Esophagus squamous epithelium (tissue), 5 donors: ENCODE results near the gene NDRG4. TPM values are rescaled to one million over a fixed set of nuclear protein-coding genes. Genes with fewer than 3 reads are reported as not detected.
"Not testable (repeated sequence)": the region's sequence is repeated elsewhere in the genome, so short reads cannot be mapped to it uniquely, and the experiment has no call there.

Source experiments
- DNase-seq: peaks from one replicate; lab custom pipeline; 2025; lab: John Stamatoyannopoulos, UW
- H3K27ac ChIP-seq, 4 donors: fragments of 200-600 bp; sonication (generic); one replicate each; pipeline ENCODE4 v1.5.1; 2016 to 2019; ENCODE audit warnings: mild to moderate bottlenecking in 1 of 4
- H3K27me3 ChIP-seq, 4 donors: fragments of 200-600 bp; sonication (generic); 1 replicate in 3 of 4; 2 replicates in 1 of 4; pipeline versions ENCODE4 v1.5.1 to v1.6.0; 2017 to 2021; ENCODE audit warnings: antibody characterized with exemption in 1 of 4
- H3K36me3 ChIP-seq, 3 donors: fragments of 200-600 bp; sonication (generic); one replicate each; pipeline ENCODE4 v1.5.1; 2016 to 2019
- H3K4me1 ChIP-seq, 3 donors: fragments of 200-600 bp; sonication (generic); one replicate each; pipeline ENCODE4 v1.5.1; 2017 to 2019
- H3K4me3 ChIP-seq, 4 donors: fragments of 200-600 bp; sonication (generic); 1 replicate in 3 of 4; 2 replicates in 1 of 4; pipeline ENCODE4 v1.5.1; 2016 to 2019; ENCODE audit warnings: mild to moderate bottlenecking in 2 of 4, moderate library complexity in 1 of 4
- H3K9me3 ChIP-seq, 3 donors: fragments of 200-600 bp; sonication (generic); one replicate each; pipeline ENCODE4 v1.5.1; 2016 to 2019
- CTCF ChIP-seq, 6 experiments: fragments of 450-650 bp in 4 of 6; fragments of 200-600 bp in 2 of 6; sonication (generic) in 2 of 6; IDR thresholded peaks; one replicate each; pipeline ENCODE4 v1.5.1; 2016 to 2019; ENCODE audit warnings: antibody characterized with exemption in 6 of 6, mild to moderate bottlenecking in 4 of 6, moderate library complexity in 4 of 6
- POLR2A ChIP-seq, 4 donors: fragments of 450-650 bp; IDR thresholded peaks; one replicate each; pipeline ENCODE4 v1.6.1; 2017; ENCODE audit warnings: antibody characterized with exemption in 4 of 4, mild to moderate bottlenecking in 4 of 4, moderate library complexity in 3 of 4
- WGBS, 2 donors: methylation state at CpG; one replicate each; pipeline ENCODE4 v1.1.5; 2018; 5-methylcytosine and 5-hydroxymethylcytosine counted together
- intact Hi-C: fragments of 100-400 bp; cut with DNase I; formaldehyde crosslinking; loops from one replicate; pipeline ENCODE4 v1.15.0; 2022
- total RNA-seq, 4 donors: library from RNA; depleted of rRNA; stranded (reverse); fragments of >200 nt; gene quantifications; one replicate each; pipeline ENCODE4 v1.1.0, GENCODE V29; 2016
- donor health status: DM: yes; HTN: yes; CAD: no.

NDRG4 gene
- total RNA-seq, 4 donors from 2014 or later = 19.9 to 62.1 (median 27.8) TPM

DNA sequence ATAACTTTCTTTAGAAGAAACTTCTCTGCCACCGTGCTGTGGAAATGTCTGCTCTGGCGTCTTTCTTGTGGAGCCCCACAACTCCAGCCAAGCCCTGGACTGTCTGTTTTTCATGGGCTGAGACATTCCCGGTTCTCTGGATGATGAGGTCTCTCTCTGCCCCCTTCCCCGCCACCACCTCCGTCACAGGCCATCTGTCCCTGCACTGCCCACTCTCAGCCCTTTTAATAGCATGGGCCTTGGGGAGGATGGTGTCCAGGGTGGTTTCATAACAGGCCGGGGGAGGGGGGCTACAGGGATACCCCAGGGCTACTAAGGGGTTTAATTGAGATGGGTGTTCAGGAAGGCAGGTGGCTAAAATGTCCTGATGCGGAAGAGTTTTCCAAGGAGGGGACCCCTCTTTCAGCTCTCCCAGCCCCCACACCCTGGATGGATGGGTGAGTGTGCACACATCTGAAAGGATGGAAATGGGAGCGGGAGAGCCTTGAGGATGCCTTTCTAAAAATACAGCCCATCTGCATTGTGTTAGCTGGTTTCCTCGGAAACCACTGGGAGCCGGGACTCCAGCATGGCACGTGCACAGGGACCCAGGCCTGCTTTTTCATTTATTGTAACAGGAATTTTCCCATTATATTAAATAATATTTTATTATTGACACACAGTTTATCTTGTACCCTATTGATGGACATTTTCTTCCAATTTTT lies 14.6 kb upstream of the NDRG4 start:
- intact Hi-C loops = no loop called here

DNA sequence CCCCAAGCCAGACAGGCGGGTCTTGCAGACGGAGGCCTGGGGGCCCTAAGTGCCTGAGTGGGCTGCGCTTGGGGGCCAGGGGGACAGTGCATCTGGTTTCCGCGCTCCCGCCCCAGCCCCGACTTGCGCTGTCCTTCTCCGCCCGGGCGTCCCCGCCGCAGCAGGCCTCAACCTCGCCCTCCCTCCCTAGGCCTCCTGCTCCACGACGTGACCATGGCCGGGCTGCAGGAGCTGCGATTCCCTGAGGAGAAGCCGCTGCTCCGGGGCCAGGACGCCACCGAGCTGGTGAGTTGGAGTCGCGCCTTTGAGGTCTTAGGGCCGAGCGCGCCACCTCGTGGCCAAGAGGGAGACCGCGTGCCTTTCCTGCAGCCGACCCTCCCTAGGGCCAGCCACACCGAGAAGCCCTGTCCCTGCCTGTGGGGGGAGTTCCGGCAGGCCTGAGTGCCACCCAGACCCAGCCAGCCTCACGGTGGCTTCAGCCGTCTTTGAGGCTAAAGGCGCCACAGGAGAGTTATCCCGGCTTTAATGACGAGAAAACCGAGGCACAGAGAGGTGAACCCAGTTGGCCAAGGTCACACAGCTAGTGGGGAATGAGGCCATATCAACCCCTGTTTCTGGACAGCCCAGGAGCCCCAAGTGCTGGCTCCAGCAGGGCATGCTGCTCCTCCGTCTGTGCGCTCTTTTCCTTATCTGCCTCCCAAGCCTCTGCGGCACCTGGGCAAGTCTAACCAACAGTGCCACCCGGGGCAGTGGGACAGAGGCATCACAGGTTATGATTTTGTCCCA lies 12.2 kb upstream of the NDRG4 start:
- TF ChIP-seq POLR2A (IDR thresholded peaks at IDR 0.05) (no peak), CTCF (IDR thresholded peaks at IDR 0.05) (peak; percentile 90 to 95 (median 94))

More for the DNA sequence above, 14.6 kb upstream of the NDRG4 start:
- no peak overlapping the region for H3K4me3 ChIP-seq
- no peak overlapping the region for H3K27ac ChIP-seq
- peaks cover 0 to 6% (median 0%) of the 10 kb centered on the region in 4 donors for H3K27me3 ChIP-seq
- peaks cover 0 to 4% (median 0%) of the 10 kb centered on the region in 3 donors for H3K36me3 ChIP-seq
- no peaks in the 10 kb centered on the region for H3K9me3 ChIP-seq
- H3K4me1 ChIP-seq = peaks cover 0 to 9% (median 6%) of the 10 kb centered on the region in 3 donors
- no peak for DNase-seq
- WGBS, 2 donors = 74 to 75% methylated on average over 8 of the region's 11 CpGs
- TF ChIP-seq CTCF (IDR thresholded peaks at IDR 0.05) = no peak
- TF ChIP-seq POLR2A (IDR thresholded peaks at IDR 0.05) = no peak

GRCh38 chr16:58488531-58488930 lies 11.4 kb upstream of the NDRG4 start:
- 0 to 14% methylated on average over 1 of the region's 3 CpGs for WGBS, 2 donors
- Histone ChIP-seq H3K4me3 (no peak overlapping the region), H3K9me3 (no peaks in the 10 kb centered on the region), H3K27me3 (peaks cover 0 to 6% (median 0%) of the 10 kb centered on the region in 4 donors), H3K27ac (no peak overlapping the region), H3K36me3 (peaks cover 0 to 4% (median 0%) of the 10 kb centered on the region in 3 donors), H3K4me1 (peaks cover 0 to 9% (median 6%) of the 10 kb centered on the region in 3 donors)
- no peak for DNase-seq
- TF ChIP-seq CTCF (IDR thresholded peaks at IDR 0.05) = no peak
- no peak for TF ChIP-seq POLR2A (IDR thresholded peaks at IDR 0.05)
- intact Hi-C loops = loop anchor here (2.0 kb wide), 1 partner anchor 154 kb away; no protein-coding TSS in a partner anchor

More for the DNA sequence above, 12.2 kb upstream of the NDRG4 start:
- H3K27me3 ChIP-seq = peaks cover 0 to 6% (median 0%) of the 10 kb centered on the region in 4 donors
- H3K27ac ChIP-seq = no peak overlapping the region
- H3K4me1 ChIP-seq = peaks cover 0 to 9% (median 6%) of the 10 kb centered on the region in 3 donors
- 18 to 36% methylated on average over 10 to 24 of the region's 43 CpGs for WGBS, 2 donors
- intact Hi-C loops = loop anchor here (2.0 kb wide), 1 partner anchor 153 kb away; no protein-coding TSS in a partner anchor
- H3K9me3 ChIP-seq = no peaks in the 10 kb centered on the region
- H3K36me3 ChIP-seq = peaks cover 0 to 4% (median 0%) of the 10 kb centered on the region in 3 donors
- no peak for DNase-seq
- H3K4me3 ChIP-seq = peak overlapping the region in 3 of 4 donors; percentile 10 to 35 (median 30)

DNA sequence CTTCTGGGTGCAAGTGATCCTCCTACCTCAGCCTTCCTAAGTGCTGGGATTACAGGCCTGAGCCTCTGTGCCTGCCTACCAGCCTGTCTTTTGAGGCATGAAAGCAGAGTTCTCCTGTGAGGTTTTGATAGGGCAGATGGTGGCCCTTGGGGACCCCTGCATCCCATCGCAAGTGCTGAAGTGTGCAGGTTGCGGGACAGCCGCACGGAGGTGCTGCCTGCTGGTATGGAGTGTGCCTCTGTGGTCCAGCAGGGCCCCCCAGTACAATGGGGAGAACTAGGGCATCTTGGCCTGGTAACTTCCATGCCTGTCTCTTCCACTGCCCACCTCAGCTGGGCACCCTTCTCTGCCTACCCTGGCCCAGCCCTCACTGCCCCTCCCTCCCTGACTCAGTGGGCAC lies 9.9 kb upstream of the NDRG4 start:
- 96 to 100% methylated on average over 1 to 4 of the region's 4 CpGs for WGBS, 2 donors
- no peak for TF ChIP-seq POLR2A (IDR thresholded peaks at IDR 0.05)
- no peak for TF ChIP-seq CTCF (IDR thresholded peaks at IDR 0.05)
- intact Hi-C loops = no loop called here
- Histone ChIP-seq H3K4me3 (no peak overlapping the region), H3K4me1 (peaks cover 0 to 9% (median 6%) of the 10 kb centered on the region in 3 donors), H3K27me3 (peaks cover 0 to 6% (median 0%) of the 10 kb centered on the region in 4 donors), H3K36me3 (peaks cover 0 to 4% (median 0%) of the 10 kb centered on the region in 3 donors), H3K27ac (no peak overlapping the region), H3K9me3 (no peaks in the 10 kb centered on the region)
- no peak for DNase-seq

GRCh38 chr16:58490539-58490938 lies 9.4 kb upstream of the NDRG4 start:
- H3K9me3 ChIP-seq, DNase-seq, H3K4me3 ChIP-seq, H3K36me3 ChIP-seq, H3K27me3 ChIP-seq, H3K27ac ChIP-seq, intact Hi-C loops, H3K4me1 ChIP-seq: not testable (repeated sequence)
- 79 to 89% methylated on average over 2 to 3 of the region's 8 CpGs for WGBS, 2 donors
